Stimulated activated CD4-positive, alpha-beta T cell treated with anti-CD3 and anti-CD28 coated beads, Interleukin-1b, Interleukin-23, amount 100 ng/mL, for 1 hour (primary cell): ENCODE measurements around the gene TSPAN7.

Source experiments
- DNase-seq, 2 donors: peaks; one replicate each; pipeline ENCODE4 v3.0.0-alpha.2; 2020; ENCODE audit warnings: low read depth in 2 of 2

TSPAN7 gene

GRCh38 chrX:38643903-38644302, 82.6 kb downstream of the TSPAN7 start:
- DNase-seq = no peak

- DNase-seq = no peak
These were observed 84.8 kb downstream of the TSPAN7 start for GRCh38 chrX:38646129-38646528.

GRCh38 chrX:38649221-38649620, 87.9 kb downstream of the TSPAN7 start:
- DNase-seq = no peak

GRCh38 chrX:38649674-38650647, 88.6 kb downstream of the TSPAN7 start:
- DNase-seq = no peak

- DNase-seq = no peak
These were observed 90.6 kb downstream of the TSPAN7 start for GRCh38 chrX:38651625-38652601.

- DNase-seq = no peak
These were observed 91.6 kb downstream of the TSPAN7 start for GRCh38 chrX:38652934-38653442.

- DNase-seq = no peak
These were observed 93.0 kb downstream of the TSPAN7 start for GRCh38 chrX:38654302-38654701.

- DNase-seq = no peak
These were observed 95.1 kb downstream of the TSPAN7 start for GRCh38 chrX:38656350-38656915.

GRCh38 chrX:38657562-38657961, 96.2 kb downstream of the TSPAN7 start:
- DNase-seq = no peak

- no peak for DNase-seq
These were observed 99.2 kb downstream of the TSPAN7 start for GRCh38 chrX:38660395-38661102.

GRCh38 chrX:38661103-38661441, 99.7 kb downstream of the TSPAN7 start:
- DNase-seq = no peak

- DNase-seq = no peak
These were observed 100.2 kb downstream of the TSPAN7 start for GRCh38 chrX:38661561-38661960.

- DNase-seq = no peak
These were observed 101.3 kb downstream of the TSPAN7 start for GRCh38 chrX:38662640-38663039.

GRCh38 chrX:38664285-38664684, 102.9 kb downstream of the TSPAN7 start:
- no peak for DNase-seq

GRCh38 chrX:38666909-38667308, 105.6 kb downstream of the TSPAN7 start:
- DNase-seq = no peak

- DNase-seq = no peak
These were observed 107.4 kb downstream of the TSPAN7 start for GRCh38 chrX:38668771-38669170.

GRCh38 chrX:38669428-38669827, 108.1 kb downstream of the TSPAN7 start:
- DNase-seq = no peak

GRCh38 chrX:38672646-38673045, 111.3 kb downstream of the TSPAN7 start:
- no peak for DNase-seq

- no peak for DNase-seq
These were observed 114.5 kb downstream of the TSPAN7 start for GRCh38 chrX:38675856-38676255.

GRCh38 chrX:38678183-38678582, 116.8 kb downstream of the TSPAN7 start:
- DNase-seq = no peak

GRCh38 chrX:38678821-38679220, 117.5 kb downstream of the TSPAN7 start:
- no peak for DNase-seq
